ENCODE measurements around the gene KLB.

Gene KLB

DNA sequence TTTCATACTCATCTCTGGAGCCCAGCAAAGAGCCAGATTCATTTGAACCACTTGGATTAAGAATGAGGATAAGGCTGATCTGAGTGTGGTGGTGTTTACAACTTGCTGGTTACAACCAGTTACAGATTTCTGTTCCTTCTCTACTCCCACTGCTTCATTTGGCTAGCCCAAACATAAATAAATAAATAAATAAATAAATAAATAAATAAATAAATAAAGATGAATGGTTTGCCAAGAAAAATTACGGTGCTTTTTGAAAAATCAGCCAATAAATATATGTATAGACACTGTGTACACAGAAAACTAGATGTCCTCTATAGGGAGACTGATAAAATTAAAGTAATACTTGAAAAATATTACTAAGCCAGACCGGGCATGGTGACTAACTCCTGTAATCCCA, 34.9 kb downstream of the KLB start:
- Histone ChIP-seq H3K27me3 (ENCODE audit: insufficient read depth, low read length, poor library complexity) (no peaks in the 10 kb centered on the region), H3K9me3 (ENCODE audit: insufficient read depth, low read length, severe bottlenecking) (no peaks in the 10 kb centered on the region), H3K9ac (ENCODE audit: low read depth, low read length) (no peak overlapping the region), H3K79me2 (ENCODE audit: insufficient read depth, low read length) (no peaks in the 10 kb centered on the region), H3K27ac (ENCODE audit: low read length) (no peak overlapping the region), H2AFZ (ENCODE audit: low read depth, low read length) (no peak overlapping the region), H3K4me3 (ENCODE audit: low read depth in 1 of 2, low read length in 2 of 2) (no peak overlapping the region), H3K36me3 (ENCODE audit: insufficient read depth, low read length) (no peaks in the 10 kb centered on the region), H4K20me1 (ENCODE audit: insufficient read depth, low read length) (no peaks in the 10 kb centered on the region), H3K4me1 (ENCODE audit: insufficient read depth, low read length) (no peaks in the 10 kb centered on the region), H3K4me2 (ENCODE audit: insufficient read depth, low read length) (no peak overlapping the region)
- TF ChIP-seq, protein P1, sequence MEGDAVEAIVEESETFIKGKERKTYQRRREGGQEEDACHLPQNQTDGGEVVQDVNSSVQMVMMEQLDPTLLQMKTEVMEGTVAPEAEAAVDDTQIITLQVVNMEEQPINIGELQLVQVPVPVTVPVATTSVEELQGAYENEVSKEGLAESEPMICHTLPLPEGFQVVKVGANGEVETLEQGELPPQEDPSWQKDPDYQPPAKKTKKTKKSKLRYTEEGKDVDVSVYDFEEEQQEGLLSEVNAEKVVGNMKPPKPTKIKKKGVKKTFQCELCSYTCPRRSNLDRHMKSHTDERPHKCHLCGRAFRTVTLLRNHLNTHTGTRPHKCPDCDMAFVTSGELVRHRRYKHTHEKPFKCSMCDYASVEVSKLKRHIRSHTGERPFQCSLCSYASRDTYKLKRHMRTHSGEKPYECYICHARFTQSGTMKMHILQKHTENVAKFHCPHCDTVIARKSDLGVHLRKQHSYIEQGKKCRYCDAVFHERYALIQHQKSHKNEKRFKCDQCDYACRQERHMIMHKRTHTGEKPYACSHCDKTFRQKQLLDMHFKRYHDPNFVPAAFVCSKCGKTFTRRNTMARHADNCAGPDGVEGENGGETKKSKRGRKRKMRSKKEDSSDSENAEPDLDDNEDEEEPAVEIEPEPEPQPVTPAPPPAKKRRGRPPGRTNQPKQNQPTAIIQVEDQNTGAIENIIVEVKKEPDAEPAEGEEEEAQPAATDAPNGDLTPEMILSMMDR (IDR thresholded peaks at IDR 0.05; ENCODE audit: borderline replicate concordance, extremely low read depth, low read length, poor library complexity, severe bottlenecking) = no peak
- TF ChIP-seq EZH2 (IDR thresholded peaks at IDR 0.05; ENCODE audit: borderline replicate concordance, low read depth, low read length, severe bottlenecking) = no peak
- DNase-seq (no peak), ATAC-seq (ENCODE audit: insufficient read depth, low read depth) (no peak)

DNA sequence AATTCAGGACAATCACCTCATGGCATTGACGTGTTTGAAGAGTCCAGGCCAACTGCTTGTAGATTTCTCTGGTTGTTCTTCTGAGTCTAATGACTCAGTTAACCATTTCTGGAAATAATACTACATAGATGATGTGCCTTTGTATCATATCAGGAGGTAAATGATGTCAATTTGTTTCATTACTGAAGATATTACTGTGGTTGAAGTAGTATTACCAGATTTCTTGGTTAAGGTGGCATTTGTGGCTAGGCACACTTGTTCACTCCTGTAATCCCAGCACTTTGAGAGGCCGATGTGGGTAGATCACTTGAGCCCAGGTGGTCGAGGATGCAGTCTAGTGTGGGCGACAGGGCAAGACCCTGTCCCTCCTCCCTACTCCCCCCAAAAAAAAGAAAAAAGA, 36.3 kb downstream of the KLB start:
- no peak for DNase-seq
- TF ChIP-seq EZH2 (IDR thresholded peaks at IDR 0.05; ENCODE audit: borderline replicate concordance, low read depth, low read length, severe bottlenecking) = no peak
- TF ChIP-seq, protein P1 (IDR thresholded peaks at IDR 0.05; ENCODE audit: borderline replicate concordance, extremely low read depth, low read length, poor library complexity, severe bottlenecking) = no peak
- Histone ChIP-seq H3K4me1 (ENCODE audit: insufficient read depth, low read length) (no peaks in the 10 kb centered on the region), H3K36me3 (ENCODE audit: insufficient read depth, low read length) (no peaks in the 10 kb centered on the region), H4K20me1 (ENCODE audit: insufficient read depth, low read length) (no peaks in the 10 kb centered on the region), H3K27ac (ENCODE audit: low read length) (no peak overlapping the region), H3K27me3 (ENCODE audit: insufficient read depth, low read length, poor library complexity) (no peaks in the 10 kb centered on the region), H3K4me2 (ENCODE audit: insufficient read depth, low read length) (no peak overlapping the region), H3K9me3 (ENCODE audit: insufficient read depth, low read length, severe bottlenecking) (no peaks in the 10 kb centered on the region), H3K79me2 (ENCODE audit: insufficient read depth, low read length) (no peaks in the 10 kb centered on the region), H2AFZ (ENCODE audit: low read depth, low read length) (no peak overlapping the region), H3K4me3 (ENCODE audit: low read depth in 1 of 2, low read length in 2 of 2) (no peak overlapping the region), H3K9ac (ENCODE audit: low read depth, low read length) (no peak overlapping the region)
- ATAC-seq (ENCODE audit: insufficient read depth, low read depth) = no peak

DNA sequence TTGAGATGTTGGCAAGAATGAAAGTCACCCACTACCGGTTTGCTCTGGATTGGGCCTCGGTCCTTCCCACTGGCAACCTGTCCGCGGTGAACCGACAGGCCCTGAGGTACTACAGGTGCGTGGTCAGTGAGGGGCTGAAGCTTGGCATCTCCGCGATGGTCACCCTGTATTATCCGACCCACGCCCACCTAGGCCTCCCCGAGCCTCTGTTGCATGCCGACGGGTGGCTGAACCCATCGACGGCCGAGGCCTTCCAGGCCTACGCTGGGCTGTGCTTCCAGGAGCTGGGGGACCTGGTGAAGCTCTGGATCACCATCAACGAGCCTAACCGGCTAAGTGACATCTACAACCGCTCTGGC, 39.7 kb downstream of the KLB start:
- H3K27me3 ChIP-seq (ENCODE audit: insufficient read depth, low read length, poor library complexity) = no peaks in the 10 kb centered on the region
- H3K9ac ChIP-seq (ENCODE audit: low read depth, low read length) = no peak overlapping the region
- no peak overlapping the region for H3K4me3 ChIP-seq (ENCODE audit: low read depth in 1 of 2, low read length in 2 of 2)
- ATAC-seq (ENCODE audit: insufficient read depth, low read depth) (no peak), DNase-seq (no peak)
- H3K36me3 ChIP-seq (ENCODE audit: insufficient read depth, low read length) = peaks cover 2% of the 10 kb centered on the region
- H3K79me2 ChIP-seq (ENCODE audit: insufficient read depth, low read length) = no peaks in the 10 kb centered on the region
- TF ChIP-seq, protein P1 (IDR thresholded peaks at IDR 0.05; ENCODE audit: borderline replicate concordance, extremely low read depth, low read length, poor library complexity, severe bottlenecking) = no peak
- no peak for TF ChIP-seq EZH2 (IDR thresholded peaks at IDR 0.05; ENCODE audit: borderline replicate concordance, low read depth, low read length, severe bottlenecking)
- 0 out of 2 replicates have a peak, but pooled peaks cover 2% of the 10 kb centered on the region for H4K20me1 ChIP-seq (ENCODE audit: insufficient read depth, low read length)
- H2AFZ ChIP-seq (ENCODE audit: low read depth, low read length) = no peak overlapping the region
- no peaks in the 10 kb centered on the region for H3K9me3 ChIP-seq (ENCODE audit: insufficient read depth, low read length, severe bottlenecking)
- H3K4me2 ChIP-seq (ENCODE audit: insufficient read depth, low read length) = no peak overlapping the region
- H3K4me1 ChIP-seq (ENCODE audit: insufficient read depth, low read length) = no peaks in the 10 kb centered on the region
- H3K27ac ChIP-seq (ENCODE audit: low read length) = no peak overlapping the region

All from DND-41 (cell line).